ENCODE results near the gene OR5K4.

The OR5K4 gene, protein sequence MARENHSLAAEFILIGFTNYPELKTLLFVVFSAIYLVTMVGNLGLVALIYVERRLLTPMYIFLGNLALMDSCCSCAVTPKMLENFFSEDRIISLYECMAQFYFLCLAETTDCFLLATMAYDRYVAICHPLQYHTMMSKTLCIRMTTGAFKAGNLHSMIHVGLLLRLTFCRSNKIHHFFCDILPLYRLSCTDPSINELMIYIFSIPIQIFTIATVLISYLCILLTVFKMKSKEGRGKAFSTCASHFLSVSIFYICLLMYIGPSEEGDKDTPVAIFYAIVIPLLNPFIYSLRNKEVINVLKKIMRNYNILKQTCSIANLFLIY

DNA sequence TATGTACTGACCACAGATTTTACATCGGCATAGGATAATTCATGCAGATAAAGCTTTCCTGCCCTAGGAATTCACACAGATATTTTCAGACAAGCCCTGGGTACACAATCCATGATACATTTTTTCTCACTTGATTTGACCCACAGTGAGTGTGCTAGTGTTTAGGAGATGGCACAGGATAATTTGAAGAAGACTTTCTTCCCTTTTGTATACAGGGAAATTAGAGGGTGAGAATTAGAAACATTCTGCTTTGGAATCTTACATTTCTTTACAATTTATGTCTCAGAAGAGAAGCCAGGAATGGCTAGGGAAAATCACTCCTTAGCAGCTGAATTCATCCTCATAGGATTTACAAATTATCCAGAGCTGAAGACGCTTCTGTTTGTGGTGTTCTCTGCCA is at the start of gene OR5K4:
Gene OR5K4 (plus strand): TSS at position 301 of the 400 bp plus-strand sequence. CDS start 0 bp downstream, at position 301.
- no peak for DNase-seq

DNA sequence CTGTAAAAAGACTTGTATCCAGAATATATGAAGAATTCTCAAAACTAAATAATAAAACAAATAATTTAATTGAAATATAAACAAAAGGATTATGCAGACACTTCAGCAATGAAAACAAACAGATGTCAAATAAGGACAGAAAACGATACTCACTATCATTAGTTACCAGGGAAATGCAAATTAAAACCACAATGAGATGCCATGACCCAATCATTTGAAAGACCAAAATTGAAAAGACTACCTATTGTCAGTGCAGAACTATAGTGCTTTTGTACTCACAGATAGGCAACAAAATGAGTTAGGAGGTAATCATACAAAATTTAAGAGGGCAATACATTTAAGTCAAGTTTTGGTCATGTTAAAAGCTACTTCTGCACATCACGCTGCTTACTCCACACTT is 31.6 kb upstream of the OR5K4 start:
- no peak for DNase-seq

DNA sequence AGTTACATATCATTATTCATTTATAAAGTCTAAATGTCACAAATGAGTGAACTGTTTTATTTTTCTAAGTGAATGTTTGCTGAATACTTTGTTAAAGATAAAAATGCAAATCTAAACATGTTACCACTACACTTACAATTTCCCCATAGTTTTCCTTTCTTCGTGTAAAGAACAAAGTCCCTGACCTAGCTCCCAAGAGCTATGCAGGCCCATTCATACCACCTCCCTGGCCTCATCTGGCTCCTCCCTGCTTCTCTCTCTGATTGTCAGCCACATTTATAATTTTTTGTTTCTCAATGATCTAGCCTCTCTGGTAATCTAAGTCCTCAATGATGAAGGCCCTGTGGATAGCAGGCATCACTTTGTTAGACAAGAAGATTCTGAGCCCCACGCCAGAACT is 31.0 kb upstream of the OR5K4 start:
- DNase-seq: no peak

- no peak for DNase-seq
Measured at GRCh38 chr3:98323425-98323824, 30.2 kb upstream of the OR5K4 start.

DNA sequence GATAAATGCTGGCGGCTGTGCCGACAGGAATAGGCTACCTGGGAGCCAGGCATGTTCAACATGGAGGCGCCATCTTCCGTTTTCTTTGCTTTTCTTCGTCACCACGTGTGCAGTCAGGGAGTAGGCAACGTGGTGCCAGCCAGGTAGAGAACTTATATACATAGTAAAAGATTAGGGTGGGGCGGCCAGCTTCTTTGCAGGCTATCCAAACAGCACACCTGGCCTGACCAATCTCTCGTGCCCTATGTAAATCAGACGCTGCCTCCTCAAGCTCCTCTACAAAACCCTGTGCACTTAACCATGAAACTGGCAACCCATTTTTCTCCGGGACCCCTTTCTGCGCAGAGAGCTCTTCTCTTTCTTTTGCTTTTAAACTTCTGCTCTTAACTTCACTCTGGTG is 28.6 kb upstream of the OR5K4 start:
- no peak for DNase-seq

DNA sequence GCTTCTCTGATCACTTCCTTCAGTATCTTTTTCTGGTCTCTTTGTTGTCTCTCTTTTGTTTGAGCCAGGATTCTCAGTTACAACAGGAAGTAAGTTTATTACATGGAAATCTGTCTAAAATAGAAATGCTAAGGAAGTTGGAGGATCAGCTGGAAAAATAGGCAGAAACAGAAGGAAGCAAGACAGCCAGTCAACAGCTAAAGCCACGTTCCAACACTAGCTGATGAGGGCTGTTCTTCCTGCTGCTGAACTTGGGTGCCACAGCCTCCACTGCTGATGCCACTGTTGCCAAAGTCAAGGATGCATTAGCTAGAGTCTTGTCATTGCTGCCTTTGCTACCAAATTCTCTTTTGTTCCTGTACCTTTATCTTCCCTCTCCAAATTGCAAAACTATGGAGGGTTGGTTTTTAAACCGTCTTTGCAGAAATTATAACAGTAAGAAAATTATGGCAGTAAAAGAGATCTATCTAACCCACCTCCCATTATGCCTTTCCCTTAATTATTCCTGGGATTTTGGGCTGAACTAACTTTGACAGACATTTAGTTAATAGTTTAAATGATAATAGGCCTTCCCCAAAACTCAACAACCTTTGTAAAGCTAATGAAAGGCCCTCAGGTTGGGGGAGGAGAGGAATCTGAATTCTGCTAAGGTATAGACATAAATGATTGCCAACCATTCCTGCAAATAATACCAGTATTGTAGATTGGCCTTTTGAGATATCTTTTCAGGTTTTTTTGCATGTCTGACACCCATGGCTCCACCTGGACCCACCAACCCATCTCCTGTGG is 27.4 kb upstream of the OR5K4 start:
- no peak for DNase-seq

DNA sequence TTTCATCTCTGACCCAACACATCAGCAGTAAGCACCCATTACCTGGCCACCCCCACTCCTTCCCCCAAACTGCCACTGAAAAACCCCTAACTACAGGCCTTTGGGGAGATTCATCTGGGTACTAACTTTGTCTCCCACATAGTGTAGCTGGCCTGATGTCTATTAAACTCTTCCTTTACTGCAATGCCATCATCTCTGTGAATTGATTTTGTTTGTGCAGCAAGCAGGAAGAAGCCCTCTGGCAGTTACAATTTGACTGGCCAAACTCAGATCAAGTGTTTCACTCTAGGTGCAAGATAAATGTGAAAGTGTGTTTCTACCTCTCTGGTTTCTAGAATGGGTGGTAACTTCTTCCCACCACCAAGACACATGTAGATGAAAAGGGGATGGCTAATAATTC is 26.7 kb upstream of the OR5K4 start:
- no peak for DNase-seq

DNA sequence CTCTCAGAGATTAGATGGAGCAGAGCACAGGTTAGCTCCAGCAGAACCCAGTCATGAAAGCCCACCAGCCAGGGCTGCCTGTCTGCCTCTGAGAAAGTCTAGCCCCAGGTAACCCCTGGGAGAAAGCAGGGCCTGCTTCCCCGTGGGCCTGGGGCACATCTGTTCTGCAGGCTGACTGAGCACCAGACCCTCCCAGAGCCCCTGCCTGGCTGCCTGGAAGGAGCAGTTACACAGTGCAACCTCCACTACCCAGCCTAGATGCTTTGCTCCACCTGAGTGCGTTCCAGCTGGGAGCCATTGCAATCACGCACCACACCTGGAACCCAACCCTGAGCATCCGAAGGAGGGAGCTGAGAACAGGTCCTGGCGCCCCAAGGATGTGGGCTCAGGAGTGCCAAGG is 24.7 kb upstream of the OR5K4 start:
- no peak for DNase-seq

- peak; percentile 3 for DNase-seq
Measured at GRCh38 chr3:98329392-98330124, 24.1 kb upstream of the OR5K4 start.

GRCh38 chr3:98331329-98331728 is 22.3 kb upstream of the OR5K4 start:
- DNase-seq: no peak

DNA sequence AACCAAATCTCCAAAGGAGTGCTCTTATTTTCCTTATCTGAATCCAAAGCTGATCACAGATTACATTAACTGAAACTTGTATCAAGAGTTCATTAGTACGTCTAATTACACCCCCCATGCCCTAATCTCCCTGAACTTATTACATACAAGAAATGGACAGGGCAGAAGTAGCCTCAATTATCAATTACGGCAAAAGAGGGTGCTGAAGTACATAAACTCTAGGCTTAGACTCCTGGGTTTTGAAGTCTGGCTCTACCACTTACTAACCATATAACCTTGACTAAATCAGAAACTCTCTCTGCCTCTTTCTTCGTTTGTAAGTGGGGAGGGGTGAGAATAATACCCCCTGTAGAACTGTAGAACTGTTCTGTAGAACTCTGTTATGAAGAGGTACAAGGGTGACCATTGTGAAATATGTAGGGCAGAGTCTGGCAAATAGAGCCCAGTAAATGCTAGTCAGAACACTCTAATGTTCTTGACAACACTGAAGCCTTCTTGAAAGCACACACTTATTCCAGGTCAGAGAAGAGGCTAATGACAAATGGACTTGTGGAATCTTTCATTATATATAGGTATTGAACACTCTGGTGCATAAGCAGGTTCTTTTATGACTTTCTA is 19.6 kb upstream of the OR5K4 start:
- no peak for DNase-seq

DNA sequence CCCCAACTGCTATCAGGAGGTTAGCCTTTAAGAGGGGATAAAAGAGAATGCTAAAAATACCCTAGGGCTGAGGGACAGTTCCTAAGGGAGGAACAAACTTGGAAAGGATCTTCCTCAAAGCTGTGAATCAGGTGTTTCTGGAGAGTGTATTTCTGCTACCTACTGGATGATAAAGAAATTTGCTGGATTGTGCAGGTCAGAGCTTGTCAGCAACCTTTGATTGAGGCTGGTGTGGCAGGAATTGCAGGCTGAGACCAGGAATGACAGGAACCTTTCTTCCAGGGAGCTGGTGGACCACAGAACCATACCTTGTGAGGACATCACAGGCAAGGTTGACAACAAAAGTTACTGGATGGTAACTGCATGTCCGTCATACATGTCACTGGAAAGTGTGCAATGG is 14.6 kb upstream of the OR5K4 start:
- DNase-seq: no peak

DNA sequence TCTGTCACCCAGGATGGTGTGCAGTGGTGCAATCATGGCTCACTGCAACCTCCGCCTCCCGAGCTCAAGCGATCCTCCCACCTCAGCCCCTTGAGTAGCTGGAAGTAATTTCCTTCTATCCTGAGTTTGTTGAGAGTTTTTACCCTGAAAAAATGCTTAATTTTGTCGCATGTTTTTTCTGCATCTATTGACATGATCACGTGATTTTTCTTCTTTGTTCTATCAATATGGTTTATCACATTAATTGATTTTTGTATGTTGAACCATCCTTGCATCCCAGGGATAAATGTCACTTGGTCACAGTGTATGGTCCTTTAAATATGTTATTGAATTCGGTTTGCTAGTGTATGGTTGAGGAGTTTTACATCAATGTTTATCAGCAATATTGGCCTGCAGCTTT is 11.9 kb upstream of the OR5K4 start:
- no peak for DNase-seq

DNA sequence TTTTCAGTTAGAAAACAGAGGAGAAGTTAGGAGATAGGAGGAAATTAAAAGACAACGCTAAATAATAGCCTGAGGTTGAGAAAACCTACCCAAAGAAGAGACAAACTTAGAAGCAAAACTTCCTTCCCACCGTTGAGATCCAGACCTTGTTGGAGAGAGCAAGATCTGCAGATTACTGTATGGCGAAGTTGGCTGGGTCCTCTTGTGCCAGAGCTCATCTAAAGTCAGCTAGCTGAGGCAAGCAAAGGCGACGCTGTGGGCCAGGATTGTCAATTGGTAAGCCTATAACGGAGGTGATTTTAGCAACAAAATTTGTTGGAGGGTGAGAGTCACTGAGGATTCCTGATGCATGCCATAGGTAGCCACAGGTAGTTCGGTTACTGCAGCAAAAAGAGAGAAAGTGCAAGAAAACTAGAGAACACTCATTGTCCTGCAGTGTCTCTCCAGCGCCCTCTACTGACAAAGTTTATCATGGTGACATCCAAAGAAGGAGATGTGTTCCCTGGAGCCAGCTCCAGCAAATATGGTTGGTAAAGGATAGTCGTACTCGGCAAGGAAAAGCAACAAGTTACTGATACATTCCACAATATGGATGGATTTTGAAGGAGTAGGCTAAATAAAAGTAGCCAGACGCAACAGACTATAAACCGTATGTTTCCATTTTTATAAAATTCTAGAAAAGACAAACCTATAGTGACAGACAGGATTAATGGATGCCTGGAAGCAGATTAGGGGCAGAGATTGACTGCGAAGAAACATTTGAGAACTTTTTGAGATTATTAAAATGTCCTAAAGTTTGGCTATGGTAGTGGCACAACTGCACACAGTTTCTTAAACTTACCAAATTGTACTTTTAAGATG is 9.8 kb upstream of the OR5K4 start:
- no peak for DNase-seq

DNA sequence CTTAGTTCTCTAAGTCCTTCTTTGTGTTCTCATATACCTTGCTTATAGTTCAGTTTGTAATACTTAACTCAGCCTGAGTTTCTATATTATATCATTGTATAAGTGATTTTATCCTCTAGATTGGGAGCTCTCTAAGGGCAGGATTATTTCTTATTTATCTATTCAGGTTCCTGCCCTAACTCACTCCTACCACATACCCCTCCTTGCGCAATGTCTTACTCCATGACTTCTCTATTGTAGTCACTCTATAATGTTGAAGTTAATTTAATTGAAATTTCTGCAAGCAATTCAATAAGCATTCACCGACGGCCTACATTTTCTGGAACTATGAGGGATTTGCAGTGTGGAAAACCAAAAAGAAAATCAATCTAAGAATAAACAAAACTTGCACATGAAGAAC is 3.6 kb upstream of the OR5K4 start:
- DNase-seq: no peak

GRCh38 chr3:98359250-98359649 is 5.6 kb downstream of the OR5K4 start:
- DNase-seq: no peak

- DNase-seq: no peak
Measured at GRCh38 chr3:98359993-98360675, 6.5 kb downstream of the OR5K4 start.

DNA sequence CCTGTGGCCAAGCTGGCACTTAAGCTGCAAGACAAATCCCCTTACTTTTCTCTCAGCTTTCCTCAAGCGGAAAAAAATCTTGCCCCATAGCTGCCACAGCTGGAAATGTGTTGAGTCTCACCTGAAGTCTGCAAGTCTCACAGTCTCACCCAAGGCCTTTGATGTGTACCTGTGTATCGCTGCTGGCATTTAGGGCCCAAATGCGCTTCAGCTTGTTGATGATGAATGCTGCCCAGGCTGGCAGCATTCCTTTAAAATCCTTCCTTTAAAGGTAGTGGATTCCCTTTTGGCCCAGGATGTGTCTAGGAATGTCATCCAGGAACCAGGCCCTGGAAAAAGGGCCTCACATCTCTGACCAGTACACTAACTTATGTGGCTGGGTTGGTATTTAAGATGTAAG is 7.0 kb downstream of the OR5K4 start:
- DNase-seq: no peak

DNA sequence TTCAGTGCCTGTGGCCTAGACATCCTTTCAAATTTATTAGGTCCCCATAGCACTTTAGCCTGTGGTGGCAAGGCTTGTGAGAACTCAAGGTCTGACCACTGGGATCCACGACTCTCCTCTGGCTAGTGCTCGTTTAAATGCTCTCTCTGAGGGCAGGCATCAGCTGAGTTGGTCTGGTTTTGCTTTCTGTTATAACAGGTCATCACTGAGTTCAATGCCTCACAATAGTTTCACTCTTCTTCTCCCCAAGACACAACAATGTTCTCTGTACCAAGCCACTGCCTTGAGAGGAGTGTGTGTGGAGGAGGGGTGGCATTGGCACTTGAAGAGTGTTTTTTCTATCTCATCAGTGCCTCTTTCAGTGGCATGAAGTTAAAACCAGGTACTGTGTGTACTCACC is 7.6 kb downstream of the OR5K4 start:
- no peak for DNase-seq

DNA sequence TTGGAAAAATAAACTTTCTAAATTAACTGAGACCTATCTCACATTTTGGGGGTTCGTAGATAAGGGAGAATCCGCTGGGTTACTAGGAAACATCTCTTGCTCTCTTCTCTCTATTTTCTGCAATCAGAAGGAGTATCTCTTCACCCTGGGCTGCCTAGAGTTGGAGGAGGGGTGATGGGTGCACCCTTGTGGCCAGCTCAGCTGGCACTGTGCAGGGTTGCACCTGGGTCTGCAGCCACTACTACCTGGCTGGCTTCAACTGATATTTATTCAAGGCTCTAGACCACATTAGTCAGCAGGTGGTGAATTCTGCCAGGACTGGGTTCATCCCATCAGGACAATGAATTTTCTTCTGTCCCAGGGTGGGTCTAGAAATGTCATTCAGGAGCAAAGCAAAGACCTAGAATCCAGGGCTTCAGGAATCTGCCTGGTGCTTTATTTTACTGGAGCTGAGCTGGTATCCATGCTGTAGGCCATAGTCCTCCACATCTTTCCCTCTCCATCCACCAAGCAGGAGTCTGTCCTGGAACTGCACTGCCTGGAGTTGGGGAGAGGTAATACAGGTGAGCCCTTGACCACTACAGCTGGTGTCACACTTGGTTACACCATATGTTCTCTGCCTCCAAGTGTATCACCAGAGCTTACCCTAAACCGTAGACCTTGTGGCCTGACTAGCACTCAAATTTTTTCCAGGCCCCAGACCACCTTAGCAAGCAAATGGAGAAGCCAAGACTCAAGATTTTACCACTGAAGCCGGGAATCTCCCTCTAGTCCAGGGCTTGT is 14.0 kb downstream of the OR5K4 start:
- DNase-seq: no peak

DNA sequence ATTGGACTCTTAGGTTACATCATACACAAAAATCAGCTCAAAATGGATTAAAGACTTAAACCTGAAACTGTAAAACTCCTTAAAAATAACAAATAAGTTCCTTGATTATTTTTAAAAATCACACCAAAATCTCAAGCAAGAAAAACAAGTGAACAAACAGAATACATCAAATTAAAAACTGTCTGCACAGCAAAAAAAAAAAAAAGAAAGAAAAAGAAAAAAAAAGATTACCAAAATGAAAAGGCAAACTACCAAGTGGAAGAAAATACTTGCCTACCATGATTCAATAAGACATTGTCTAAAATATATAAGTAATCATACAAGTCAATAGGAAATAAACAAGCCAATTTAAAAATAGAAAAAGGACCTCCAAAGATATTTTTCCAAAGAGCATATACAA is 17.5 kb downstream of the OR5K4 start:
- no peak for DNase-seq

Measured in NCI-H2107 (cell line).